HG03565 (cell line): ENCODE measurements around the gene NRN1L.
A peak's percentile ranks its signal among the peaks of the same experiment; 100 is the strongest.
"Not testable (repeated sequence)": the region's sequence is repeated elsewhere in the genome, so short reads cannot be mapped to it uniquely, and the experiment has no call there.

ENCODE experiments used
- ATAC-seq: cut with Tn5 transposase; IDR thresholded peaks from one replicate; pipeline ENCODE4 v1.9.1; 2021; ENCODE audit warnings: mild to moderate bottlenecking, moderate library complexity; ENCODE audit not compliant: unreplicated experiment

Gene NRN1L

DNA sequence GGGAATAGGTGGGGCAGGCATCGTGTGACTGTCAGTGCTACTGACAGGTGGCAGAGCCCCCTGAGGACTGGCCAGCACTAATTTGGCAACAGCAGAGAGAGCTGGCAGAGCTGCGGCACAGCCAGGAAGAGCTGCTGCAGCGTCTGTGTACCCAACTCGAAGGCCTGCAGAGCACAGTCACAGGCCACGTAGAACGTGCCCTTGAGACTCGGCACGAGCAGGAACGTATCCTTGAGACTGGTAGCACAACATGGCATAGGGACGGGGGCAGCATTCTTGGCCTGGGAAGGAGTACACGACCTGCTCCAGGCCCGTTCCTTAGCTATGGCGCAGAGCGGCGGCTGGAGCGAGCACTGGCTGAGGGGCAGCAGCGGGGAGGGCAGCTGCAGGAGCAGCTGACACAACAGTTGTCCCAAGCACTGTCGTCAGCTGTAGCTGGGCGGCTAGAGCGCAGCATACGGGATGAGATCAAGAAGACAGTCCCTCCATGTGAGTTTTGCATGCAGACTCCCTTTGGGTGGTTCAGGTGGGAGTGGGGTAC lies 3.0 kb upstream of the NRN1L start:
- ATAC-seq: no peak

DNA sequence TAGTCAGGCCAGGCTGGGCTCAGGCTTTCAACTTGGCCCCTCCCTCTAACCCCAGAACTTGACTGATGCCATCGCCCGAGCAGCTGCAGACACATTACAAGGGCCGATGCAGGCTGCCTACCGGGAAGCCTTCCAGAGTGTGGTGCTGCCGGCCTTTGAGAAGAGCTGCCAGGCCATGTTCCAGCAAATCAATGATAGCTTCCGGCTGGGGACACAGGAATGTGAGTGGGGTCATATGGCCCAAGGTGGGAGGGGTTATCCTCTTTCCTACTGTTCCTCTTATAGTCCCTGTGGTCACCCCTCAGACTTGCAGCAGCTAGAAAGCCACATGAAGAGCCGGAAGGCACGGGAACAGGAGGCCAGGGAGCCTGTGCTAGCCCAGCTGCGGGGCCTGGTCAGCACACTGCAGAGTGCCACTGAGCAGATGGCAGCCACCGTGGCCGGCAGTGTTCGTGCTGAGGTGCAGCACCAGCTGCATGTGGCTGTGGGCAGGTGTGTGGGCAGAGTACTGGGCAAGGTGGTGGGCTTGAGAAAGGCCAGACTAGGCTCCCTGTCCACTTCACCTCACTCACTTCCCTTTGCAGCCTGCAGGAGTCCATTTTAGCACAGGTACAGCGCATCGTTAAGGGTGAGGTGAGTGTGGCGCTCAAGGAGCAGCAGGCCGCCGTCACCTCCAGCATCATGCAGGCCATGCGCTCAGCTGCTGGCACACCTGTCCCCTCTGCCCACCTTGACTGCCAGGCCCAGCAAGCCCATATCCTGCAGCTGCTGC lies 2.1 kb upstream of the NRN1L start:
- ATAC-seq: no peak

DNA sequence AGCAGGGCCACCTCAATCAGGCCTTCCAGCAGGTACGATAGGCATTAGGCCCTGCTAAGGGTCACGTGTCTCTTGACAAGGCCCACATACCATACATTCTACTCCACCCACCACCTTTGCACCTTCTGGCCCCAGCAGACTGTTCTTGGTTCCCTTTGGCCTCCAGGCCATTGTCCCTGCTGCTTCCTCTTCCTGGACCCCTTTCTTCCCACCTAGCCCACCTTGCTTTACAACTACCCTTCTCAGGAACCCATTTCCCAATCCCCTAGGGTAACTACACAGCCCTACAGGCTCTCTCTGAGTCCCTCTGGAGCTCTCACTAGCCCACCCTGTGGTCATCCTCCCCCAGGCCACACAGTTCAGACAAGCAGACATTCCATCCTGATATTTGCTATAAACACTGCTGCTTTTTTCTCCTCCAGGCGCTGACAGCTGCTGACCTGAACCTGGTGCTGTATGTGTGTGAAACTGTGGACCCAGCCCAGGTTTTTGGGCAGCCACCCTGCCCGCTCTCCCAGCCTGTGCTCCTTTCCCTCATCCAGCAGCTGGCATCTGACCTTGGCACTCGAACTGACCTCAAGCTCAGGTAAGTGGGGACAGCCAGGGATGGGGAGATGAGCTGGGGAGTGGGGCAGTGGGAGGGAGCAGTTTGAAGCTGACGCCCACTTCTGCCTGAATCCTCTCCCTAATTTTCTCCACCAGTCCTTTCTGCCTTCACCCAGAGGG lies 1.4 kb upstream of the NRN1L start:
- ATAC-seq: no peak

DNA sequence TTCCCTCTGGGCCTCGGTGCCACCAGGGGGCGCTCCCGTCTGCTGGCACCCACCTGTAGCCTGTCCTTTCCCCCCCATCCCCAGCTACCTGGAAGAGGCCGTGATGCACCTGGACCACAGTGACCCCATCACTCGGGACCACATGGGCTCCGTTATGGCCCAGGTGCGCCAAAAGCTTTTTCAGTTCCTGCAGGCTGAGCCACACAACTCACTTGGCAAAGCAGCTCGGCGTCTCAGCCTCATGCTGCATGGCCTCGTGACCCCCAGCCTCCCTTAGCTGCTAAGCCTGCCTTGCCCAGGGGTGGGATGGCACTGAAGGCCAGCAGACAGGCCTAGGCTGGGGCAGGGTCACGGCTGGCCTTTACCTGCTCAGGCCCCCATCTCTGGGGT lies 818 bp upstream of the NRN1L start:
- ATAC-seq: no peak

DNA sequence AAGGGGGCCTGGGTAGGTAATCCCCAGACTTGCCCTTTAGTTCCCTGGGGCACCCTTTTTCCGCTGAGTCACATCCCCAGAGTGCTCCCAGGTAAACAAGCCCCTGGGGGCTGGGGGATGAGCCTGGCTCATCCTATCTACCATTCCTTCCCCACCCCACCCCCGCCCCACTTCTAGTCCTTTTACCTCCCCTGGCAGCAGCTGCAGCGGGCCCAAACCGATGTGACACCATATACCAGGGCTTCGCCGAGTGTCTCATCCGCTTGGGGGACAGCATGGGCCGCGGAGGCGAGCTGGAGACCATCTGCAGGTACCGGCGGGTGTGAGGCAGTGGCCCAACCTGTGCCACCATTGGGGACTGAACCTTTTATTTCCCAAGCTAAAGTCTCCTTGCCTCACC lies 860 bp downstream of the NRN1L start:
- ATAC-seq: no peak

DNA sequence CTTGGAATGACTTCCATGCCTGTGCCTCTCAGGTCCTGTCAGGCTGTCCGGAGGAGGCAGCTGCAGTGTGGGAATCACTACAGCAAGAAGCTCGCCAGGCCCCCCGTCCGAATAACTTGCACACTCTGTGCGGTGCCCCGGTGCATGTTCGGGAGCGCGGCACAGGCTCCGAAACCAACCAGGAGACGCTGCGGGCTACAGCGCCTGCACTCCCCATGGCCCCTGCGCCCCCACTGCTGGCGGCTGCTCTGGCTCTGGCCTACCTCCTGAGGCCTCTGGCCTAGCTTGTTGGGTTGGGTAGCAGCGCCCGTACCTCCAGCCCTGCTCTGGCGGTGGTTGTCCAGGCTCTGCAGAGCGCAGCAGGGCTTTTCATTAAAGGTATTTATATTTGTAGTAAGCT lies 1.3 kb downstream of the NRN1L start:
- no peak for ATAC-seq

DNA sequence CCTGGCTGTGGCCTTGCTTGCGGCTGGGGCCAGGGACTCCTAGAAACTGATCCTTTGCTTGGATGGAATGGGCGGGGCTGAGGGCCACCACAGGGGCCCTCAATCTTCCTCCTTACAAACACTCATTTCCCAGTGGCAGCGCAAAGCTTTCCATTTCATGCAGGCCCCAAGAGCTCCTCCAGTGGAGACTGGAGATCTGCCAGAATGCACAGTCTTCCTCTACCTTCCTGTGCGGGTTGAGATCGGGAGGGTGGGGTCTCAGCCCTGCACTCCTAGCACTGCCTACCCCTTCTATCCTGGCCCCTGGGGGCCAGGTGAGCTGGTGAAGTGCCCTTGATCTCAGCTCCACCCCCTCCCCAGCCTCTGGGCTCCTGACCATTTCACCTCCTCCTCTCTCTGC lies 1.7 kb downstream of the NRN1L start:
- ATAC-seq: no peak

DNA sequence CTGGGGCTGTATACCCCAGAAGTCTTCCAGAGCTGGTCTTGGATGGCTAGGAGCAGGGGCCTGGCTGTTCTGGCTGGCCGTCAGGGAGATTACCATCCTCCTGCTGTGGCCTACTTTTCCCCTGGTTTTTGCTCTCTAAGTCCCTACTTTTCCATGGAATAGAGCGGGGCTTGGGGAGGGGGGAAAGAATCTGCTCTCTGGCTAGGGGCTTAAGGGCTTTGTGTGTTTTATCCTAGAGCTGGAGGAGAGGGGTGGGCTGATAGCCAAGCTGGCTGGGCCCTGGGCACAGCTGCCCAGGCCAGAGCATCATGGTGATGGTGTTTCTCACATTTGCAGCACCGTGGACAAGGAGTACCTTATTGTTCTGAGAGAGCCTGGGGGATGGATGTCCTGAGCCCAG lies 3.6 kb downstream of the NRN1L start:
- no peak for ATAC-seq

DNA sequence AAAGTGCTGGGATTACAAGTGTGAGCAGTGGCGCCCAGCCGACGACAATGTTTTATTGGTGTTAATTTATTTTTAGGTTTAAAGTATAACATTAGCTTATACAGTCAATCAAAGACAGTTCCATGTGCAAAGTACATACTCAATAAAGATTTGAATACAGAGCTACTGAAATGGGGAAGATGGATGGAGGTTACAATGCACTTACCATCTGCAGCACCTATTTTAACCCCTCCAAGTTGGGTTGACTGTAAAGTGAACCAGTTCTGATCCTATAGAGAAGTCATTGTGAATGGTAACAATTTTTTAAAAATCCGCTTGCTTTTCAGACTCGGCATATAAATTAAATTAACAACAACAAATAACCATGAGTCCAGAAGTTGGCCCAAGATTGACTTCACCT lies 7.7 kb downstream of the NRN1L start:
- no peak for ATAC-seq

DNA sequence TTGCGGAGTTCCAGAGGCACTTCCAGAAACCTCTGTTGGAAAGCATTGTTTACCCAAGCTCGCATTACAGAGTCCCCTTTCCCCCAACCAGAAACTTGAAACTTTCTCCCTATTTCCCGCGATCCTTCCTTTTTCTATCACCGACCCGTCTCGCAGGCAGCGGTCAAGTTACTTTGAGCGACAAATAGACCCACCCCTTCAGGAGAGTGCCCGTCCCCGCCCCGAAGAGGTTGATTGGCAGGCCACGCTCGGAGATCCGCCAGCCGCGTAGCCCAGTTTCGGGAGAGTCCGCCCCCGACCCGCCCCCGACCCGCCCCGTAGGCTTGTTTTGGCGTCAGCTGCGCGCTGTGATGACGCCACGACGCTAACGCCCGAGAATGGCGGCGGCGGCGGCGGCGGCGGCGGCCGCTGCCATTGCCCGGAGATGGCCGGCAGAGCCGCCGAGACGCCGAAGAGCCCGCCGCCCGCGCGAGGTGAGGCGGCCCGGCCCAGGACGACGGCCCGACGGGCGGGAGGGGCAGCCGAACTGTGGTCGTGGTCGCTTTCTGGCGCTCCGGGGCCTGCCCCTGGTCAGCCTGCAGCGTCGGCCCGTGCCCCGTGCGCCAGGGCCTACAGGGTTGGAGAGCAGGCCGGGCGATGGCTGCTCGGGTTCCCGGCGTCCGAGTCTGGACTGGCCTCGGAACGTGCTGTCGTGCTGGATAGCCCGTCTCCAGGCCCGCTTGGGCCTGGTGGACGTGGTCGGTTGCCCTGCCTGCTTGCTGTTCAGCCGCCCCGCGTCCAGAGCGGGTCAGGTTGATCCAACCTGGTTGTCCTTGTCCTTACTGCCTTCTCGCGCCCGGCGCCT lies 8.4 kb downstream of the NRN1L start, which contains the start of gene PSKH1:
Gene PSKH1 (plus strand): TSS at position 356 of the 844 bp plus-strand sequence. CDS start 15,496 bp downstream, outside the sequence.
- ATAC-seq: peak; percentile 63

DNA sequence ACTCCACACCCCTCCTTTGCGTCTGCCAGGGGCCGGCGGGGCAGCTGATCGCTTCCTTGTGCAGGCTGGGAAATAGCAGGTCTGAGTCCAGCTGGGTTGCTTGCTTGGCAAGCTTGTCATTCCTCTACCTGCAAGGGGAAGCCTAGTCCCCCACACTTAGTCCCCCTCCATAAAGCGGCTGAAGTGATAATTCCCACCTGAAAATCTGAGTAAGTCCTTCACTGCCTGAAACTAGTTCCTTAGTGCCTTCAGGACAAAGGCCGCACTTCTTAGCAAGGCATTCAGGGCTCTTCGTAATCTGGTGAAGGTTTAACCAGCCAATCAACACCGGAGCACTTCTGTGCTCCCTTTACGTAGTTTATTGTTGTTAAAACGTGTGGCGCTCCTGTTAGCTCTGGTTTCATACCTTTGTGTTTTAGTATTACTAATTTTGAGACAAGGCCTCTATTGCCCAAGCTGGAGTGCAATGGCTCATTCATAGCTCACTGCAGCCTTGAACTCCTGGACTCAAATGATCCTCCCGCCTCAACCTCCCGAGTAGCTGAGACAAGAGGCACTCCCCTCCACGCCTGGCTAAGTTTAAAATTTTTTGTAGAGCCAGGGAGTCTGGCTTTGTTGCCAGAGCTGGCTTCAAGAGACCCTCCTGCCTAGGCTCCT lies 9.2 kb downstream of the NRN1L start:
- ATAC-seq: no peak

DNA sequence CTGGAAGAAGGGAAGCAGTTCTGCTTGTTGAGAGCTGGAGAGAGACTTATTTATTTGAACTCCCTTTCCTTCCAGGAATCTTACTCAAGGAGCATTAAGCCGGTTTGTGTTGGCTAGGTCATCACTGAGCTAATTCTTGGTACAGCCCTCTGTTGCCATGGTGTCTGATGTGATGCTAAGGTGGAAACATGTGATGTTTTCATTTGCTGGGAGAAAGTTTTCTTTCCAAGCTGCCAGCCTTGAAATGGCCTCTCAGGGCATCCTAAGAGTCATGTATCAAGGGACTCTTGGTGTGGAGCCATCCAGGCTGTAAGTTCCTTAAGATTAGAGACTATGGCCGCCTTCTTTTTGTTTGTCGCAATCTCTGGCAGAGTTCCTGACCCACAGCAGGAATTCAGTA lies 12.5 kb downstream of the NRN1L start:
- no peak for ATAC-seq

DNA sequence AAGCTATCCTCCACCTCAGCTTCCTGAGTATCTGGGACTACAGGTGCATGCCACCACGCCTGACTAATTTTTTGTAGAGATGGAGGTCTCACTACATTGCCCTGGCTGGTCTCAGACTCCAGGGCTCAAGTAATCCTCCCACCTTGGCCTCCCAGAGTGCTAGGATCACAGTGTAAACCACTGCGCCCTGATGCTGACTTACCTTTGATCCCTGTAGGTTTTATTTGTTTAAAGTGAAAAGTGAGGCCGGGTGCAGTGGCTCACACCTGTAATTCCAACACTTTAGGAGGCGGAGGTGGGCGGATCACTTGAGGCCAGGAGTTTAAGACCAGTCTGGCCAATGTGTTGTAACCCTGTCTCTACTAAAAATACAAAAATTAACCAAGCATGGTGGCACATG lies 17.0 kb downstream of the NRN1L start:
- ATAC-seq: no peak

DNA sequence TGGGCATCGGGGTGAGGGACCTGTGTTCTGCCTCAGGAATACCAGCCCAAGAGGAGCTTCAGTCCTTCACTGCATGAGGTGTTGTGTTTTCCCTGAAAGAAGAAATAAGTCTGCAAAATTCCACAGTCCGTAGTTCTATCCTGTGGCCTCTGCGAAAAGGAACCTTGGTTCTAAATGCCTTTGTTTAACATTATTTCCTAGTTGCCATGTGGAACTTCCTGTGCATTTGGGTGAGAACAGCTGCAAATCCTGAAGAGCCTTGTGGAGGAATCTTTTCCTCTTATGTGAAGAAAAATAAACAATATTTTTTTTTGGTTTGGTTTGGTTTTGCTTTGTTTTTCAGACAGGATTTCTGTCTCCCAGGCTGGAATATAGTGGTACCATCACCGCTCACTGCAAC lies 18.1 kb downstream of the NRN1L start:
- ATAC-seq: no peak

DNA sequence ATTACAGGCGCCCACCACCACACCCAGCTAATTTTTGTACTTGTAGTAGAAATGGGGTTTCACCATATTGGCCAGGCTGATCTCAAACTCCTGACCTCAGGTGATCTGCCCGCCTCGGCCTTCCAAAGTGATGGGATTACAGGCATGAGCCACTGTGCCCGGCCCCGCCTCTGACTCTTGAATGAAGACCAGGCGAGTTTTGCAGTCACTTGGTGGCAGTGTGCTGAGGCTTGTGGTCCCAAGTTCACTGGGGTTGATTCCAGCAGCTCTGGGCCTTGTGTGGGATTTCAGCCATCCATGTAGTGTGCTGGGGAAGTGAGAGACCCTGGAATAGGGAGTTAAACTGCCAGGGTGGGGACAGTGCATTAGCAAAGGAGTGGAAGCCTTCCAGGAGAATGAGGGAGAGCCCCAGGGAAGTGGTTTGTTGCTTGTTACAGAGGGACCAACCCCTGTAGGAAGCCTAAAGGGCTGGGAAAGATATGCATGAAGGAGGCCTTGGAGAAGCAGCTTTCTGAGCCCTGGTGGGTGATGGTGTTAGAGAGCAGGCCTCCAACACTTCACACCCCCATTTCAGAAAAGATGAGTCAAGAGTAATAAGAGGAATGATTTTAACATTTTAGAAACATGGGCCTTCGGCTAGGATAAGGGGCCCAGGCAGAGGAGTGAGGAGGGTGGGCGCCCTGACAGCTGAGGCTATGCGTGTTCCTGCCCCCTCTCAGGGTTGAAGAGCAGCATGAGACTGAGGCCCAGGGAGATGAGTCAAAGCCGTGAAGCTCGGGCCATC lies 22.9 kb downstream of the NRN1L start:
- no peak for ATAC-seq

DNA sequence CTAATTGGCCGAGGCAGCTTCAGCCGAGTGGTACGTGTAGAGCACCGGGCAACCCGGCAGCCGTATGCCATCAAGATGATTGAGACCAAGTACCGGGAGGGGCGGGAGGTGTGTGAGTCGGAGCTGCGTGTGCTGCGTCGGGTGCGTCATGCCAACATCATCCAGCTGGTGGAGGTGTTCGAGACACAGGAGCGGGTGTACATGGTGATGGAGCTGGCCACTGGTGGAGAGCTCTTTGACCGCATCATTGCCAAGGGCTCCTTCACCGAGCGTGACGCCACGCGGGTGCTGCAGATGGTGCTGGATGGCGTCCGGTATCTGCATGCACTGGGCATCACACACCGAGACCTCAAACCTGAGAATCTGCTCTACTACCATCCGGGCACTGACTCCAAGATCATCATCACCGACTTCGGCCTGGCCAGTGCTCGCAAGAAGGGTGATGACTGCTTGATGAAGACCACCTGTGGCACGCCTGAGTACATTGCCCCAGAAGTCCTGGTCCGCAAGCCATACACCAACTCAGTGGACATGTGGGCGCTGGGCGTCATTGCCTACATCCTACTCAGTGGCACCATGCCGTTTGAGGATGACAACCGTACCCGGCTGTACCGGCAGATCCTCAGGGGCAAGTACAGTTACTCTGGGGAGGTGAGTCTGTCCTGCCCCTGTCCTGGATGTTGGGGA lies 24.5 kb downstream of the NRN1L start:
- ATAC-seq: no peak

DNA sequence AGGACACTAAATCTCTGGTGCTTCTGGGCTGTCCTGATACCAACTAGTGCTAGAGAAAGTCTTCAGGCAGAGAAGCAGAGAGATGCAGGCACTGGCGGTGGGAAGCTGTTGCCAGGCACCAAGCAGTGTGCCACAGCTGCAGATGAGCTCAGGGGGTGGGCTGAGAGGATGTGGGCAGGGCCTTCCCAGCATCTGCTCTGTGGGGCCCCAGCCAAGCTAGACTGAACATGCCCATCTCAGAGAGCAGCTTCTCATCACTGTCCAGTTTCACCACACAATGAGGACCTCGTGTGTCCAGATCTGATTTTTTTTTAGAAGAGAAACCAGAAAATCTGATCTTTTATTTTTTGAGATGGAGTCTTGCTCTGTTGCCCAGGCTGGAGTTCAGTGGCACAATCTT lies 25.5 kb downstream of the NRN1L start:
- ATAC-seq: no peak

DNA sequence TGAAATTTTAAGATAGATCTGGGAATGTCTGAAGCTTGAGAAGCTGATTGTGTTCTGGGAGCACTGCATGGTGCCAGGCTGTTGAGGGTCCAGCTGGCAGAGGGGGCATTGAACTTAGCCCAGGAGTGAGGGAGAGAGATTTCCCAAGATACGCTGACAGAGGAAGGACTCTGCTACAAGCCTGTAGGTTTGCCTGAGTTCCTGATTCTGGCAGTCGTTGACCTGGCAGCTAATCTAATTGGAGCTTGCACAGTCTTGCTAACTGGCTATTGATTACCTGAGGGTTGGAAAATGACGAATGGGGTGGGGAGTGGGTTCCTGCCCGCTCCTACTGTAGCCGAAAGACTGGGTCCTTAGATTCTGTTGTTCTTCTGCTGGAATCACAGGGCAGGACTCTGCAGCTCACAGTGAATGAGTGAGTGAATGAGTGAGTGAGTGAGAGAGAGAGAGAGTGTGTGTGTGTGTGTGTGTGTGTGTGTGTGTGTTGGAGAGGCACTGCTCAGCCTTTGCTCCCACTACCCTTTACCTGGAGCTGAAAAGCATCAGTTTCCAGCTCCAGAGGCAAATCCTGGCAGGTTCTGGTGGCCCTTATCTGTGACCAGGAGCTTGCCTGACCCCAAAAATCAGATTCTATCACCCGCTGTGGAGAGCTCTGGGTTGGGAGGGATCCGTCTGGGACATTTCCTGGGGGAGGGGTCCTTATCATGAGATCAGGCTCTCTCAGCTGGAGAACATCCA lies 30.2 kb downstream of the NRN1L start:
- no peak for ATAC-seq

DNA sequence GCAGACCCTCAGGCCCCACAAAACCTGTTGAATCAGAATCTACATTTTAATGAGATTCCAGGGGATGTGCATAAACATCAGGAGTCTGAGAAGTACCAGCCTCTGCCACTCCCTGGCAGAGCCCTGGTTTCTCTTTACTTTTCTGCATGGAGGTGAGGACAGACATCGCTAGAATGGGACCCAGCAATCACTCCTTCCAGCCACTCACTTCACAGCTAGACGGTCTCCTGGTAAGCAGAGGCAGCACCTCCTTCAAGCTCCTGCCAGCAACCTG lies 30.7 kb downstream of the NRN1L start:
- ATAC-seq: not testable (repeated sequence)
